Epithelial cell of esophagus (primary cell): ENCODE results near the gene PNN.

ENCODE experiments used
- DNase-seq: peaks from one replicate; pipeline ENCODE4 v3.0.0; 2010; ENCODE audit warnings: low read depth
- H3K4me3 ChIP-seq: 2 replicates; pipeline ENCODE4 v1.5.1; 2011; ENCODE audit warnings: mild to moderate bottlenecking, low read length, control low read depth
- TF ChIP-seq, protein P1 (sequence below): IDR thresholded peaks from 2 replicates; pipeline ENCODE4 v1.5.1; 2011; ENCODE audit warnings: low read depth, mild to moderate bottlenecking, low read length, control low read depth, inconsistent platforms; ENCODE audit not compliant: insufficient read depth; ENCODE audit errors: missing control alignments

The PNN gene

DNA sequence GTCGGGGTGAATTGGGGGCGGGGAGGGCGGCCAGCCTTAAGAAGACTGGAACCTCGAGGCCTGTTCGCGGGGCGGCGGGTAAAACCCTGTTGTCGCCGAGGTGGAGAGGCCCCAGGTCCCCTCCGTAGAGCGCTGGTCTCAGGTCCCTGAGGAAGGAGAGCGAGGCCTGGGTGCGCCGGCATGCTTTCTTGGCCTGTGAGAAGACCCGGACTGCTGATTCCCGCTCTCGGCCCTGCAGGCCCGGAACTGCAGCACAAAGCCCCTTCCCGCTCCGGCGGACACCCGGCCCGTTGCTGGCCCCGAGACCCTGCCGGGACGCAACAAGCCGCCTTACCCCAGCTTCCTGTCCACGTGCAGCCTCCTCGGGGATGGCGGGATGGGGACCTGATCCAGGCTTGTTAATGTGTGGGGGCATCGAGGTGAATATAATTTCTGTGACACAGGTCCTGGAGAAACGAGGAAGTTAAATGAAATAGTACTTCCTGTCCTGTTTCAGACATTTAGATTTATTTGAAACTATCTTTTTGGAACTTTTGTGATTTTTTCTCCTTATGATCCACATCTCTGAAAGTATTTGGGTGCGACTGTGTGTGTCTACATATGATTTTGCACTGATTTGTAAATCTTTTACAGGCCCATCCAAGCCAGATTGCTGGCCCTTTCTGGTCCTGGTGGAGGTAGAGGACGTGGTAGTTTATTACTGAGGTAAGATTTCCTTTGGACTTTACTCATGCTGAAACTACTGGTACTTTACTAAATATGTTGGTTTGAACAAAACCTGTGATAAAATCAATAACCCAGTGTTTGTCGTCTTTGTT is 600 bp downstream of the PNN start:
- TF ChIP-seq, protein P1, sequence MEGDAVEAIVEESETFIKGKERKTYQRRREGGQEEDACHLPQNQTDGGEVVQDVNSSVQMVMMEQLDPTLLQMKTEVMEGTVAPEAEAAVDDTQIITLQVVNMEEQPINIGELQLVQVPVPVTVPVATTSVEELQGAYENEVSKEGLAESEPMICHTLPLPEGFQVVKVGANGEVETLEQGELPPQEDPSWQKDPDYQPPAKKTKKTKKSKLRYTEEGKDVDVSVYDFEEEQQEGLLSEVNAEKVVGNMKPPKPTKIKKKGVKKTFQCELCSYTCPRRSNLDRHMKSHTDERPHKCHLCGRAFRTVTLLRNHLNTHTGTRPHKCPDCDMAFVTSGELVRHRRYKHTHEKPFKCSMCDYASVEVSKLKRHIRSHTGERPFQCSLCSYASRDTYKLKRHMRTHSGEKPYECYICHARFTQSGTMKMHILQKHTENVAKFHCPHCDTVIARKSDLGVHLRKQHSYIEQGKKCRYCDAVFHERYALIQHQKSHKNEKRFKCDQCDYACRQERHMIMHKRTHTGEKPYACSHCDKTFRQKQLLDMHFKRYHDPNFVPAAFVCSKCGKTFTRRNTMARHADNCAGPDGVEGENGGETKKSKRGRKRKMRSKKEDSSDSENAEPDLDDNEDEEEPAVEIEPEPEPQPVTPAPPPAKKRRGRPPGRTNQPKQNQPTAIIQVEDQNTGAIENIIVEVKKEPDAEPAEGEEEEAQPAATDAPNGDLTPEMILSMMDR = no peak
- peak; percentile 32 for DNase-seq
- peak overlapping the region; percentile 97 for H3K4me3 ChIP-seq

DNA sequence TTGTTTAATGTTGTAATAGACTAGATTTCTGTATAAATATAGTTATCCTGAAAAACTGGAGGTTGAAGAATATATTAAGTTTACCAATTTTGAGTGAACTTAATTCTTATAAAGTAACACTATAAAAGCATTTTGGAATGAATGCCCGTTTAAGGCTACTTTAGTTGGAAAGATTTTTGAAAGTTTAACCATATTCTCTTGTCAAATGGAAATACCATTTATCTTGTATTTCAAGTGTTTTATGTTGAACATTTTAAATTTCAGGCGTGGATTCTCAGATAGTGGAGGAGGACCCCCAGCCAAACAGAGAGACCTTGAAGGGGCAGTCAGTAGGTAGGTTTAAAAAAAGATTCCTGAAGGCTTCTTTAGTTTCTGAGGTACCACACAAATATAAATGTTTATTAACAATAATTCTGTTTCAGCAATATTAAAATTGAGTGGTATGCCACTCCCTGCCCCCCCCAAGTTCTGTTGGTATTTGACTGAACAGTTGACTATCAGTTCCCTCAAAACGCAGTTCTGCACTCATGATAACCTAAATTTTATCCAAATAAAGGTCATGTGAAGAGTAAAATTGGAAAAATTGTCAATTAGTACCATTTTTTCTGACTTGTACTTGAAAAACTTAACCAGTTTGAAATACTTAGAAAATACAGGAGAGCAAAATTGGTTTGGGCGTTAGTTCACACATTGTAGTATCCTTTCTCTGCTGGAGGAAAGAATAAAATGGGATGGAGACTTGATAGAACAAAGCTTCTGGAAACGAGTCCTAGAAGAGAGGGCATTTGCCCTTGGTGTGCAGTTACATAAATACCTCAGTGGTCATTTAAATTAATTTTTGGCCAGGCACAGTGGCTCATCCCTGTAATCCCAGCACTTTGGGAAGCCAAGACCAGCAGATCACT is 1.5 kb downstream of the PNN start:
- no peak for DNase-seq

DNA sequence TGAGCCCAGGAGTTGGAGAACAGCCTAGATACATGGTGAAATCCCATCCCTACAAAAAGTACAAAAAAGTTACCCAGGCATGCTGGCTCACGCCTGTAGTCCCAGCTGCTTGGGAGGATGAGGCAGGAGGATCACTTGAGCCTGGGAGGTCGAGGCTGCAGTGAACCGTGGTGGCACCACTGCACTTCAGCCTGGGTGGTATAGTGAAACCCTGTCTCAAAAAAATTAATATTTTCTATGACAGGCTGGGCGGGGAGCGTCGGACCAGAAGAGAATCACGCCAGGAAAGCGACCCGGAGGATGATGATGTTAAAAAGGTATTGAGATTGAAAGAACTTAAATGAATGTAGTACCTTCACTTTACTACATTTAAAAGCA is 2.1 kb downstream of the PNN start:
- H3K4me3 ChIP-seq = no peak overlapping the region
- TF ChIP-seq, protein P1 = no peak
- DNase-seq = no peak

More for the DNA sequence above, 1.5 kb downstream of the PNN start:
- peak overlapping the region; percentile 97 for H3K4me3 ChIP-seq
- TF ChIP-seq, protein P1 = no peak

- DNase-seq = no peak
- TF ChIP-seq, protein P1 = no peak
- H3K4me3 ChIP-seq = no peak overlapping the region
These were observed 4.0 kb downstream of the PNN start for GRCh38 chr14:39179042-39179441.

- TF ChIP-seq, protein P1 = no peak
These were observed 5.5 kb downstream of the PNN start for GRCh38 chr14:39180553-39180952.

DNA sequence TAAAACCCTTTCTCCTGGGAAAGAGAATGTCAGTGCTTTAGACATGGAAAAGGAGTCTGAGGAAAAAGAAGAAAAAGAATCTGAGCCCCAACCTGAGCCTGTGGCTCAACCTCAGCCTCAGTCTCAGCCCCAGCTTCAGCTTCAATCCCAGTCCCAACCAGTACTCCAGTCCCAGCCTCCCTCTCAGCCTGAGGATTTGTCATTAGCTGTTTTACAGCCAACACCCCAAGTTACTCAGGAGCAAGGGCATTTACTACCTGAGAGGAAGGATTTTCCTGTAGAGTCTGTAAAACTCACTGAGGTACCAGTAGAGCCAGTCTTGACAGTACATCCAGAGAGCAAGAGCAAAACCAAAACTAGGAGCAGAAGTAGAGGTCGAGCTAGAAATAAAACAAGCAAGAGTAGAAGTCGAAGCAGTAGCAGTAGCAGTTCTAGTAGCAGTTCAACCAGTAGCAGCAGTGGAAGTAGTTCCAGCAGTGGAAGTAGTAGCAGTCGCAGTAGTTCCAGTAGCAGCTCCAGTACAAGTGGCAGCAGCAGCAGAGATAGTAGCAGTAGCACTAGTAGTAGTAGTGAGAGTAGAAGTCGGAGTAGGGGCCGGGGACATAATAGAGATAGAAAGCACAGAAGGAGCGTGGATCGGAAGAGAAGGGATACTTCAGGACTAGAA is 6.1 kb downstream of the PNN start:
- DNase-seq = peak; percentile 29
- H3K4me3 ChIP-seq = no peak overlapping the region
- TF ChIP-seq, protein P1 = no peak

More at GRCh38 chr14:39180553-39180952, 5.5 kb downstream of the PNN start:
- no peak overlapping the region for H3K4me3 ChIP-seq
- DNase-seq = no peak
